ENCODE measurements around the gene VPS50.
A peak's percentile ranks its signal among the peaks of the same experiment; 100 is the strongest.

Gene VPS50, protein sequence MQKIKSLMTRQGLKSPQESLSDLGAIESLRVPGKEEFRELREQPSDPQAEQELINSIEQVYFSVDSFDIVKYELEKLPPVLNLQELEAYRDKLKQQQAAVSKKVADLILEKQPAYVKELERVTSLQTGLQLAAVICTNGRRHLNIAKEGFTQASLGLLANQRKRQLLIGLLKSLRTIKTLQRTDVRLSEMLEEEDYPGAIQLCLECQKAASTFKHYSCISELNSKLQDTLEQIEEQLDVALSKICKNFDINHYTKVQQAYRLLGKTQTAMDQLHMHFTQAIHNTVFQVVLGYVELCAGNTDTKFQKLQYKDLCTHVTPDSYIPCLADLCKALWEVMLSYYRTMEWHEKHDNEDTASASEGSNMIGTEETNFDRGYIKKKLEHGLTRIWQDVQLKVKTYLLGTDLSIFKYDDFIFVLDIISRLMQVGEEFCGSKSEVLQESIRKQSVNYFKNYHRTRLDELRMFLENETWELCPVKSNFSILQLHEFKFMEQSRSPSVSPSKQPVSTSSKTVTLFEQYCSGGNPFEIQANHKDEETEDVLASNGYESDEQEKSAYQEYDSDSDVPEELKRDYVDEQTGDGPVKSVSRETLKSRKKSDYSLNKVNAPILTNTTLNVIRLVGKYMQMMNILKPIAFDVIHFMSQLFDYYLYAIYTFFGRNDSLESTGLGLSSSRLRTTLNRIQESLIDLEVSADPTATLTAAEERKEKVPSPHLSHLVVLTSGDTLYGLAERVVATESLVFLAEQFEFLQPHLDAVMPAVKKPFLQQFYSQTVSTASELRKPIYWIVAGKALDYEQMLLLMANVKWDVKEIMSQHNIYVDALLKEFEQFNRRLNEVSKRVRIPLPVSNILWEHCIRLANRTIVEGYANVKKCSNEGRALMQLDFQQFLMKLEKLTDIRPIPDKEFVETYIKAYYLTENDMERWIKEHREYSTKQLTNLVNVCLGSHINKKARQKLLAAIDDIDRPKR

DNA sequence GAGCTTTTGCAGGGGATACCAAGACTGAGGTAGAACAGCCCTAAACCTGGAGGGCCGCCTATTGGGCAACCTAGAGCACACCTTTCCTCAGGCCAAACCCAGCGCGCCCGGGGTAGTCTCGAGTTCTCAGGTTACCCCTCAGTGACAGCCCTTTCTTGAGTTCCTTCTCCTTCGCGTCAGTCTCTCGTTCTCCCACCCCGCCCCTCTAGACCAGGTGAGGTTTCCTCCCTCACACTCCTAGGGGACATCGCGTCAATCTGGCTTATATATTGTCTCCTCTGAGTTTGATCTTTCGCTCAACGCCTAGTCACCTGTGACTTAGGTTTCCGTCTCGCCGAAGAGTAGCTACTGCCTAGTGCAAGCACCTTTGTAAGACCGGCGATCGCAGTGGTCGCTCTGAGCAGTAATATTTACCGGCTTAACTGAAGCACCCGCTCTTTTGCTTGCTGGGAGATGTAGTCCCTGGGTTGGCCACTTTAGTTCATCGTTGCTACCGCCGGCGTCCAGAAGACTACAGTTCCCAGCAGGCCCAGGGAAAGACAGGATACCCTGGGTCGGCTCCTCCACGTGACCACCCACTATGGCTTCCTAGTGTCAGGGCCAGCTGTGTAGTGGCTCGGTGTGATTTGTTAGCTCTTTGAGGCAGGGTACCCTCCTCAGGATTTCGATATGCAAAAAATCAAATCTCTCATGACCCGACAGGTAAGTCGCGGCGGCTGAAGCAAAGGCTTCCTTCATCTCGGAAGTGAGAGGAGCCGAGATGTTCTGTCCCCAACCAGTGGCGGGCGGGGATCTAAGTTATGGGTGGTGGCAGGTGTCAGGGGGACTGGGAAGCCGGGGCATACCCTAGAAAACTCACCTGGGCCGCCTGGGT is at the start of gene VPS50:
Gene VPS50 (plus strand): TSS at position 568 of the 874 bp plus-strand sequence. CDS start 102 bp downstream, at position 670.
- DNase-seq: peak; percentile 98

DNA sequence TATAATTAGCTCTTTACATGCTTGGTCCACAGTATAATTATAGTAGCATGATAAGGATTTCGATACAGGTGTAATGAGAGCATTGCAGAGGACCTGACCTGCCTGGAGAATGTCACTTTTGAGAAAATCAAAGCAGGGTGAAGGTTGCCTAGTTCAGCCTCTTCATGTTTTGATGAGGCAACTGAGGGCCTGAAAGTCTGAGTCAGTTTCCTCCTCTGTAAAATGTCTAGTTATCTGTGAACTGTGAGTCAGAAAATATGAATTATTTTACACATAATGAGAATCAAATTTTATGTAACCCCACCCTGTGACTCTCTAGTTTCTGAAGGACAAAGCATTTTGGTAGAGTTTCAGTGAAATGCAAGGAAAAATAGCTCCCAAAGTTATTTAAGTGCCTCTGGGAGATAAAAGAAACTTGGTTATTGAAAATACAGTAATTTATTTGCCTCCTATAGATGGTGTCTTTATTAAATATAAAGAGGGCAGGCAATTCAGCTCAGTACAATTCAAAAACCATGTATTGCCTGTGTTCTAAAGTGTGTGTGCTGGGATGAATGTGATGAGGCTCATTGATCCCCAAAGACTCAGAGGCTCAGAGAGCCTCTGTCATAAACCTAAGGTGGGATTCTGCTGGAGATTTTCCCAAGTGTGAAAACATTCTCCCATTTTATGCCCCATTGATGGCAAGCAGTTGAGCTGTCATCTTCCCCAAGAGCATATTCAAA is 46.7 kb upstream of the VPS50 start:
- DNase-seq: no peak

DNA sequence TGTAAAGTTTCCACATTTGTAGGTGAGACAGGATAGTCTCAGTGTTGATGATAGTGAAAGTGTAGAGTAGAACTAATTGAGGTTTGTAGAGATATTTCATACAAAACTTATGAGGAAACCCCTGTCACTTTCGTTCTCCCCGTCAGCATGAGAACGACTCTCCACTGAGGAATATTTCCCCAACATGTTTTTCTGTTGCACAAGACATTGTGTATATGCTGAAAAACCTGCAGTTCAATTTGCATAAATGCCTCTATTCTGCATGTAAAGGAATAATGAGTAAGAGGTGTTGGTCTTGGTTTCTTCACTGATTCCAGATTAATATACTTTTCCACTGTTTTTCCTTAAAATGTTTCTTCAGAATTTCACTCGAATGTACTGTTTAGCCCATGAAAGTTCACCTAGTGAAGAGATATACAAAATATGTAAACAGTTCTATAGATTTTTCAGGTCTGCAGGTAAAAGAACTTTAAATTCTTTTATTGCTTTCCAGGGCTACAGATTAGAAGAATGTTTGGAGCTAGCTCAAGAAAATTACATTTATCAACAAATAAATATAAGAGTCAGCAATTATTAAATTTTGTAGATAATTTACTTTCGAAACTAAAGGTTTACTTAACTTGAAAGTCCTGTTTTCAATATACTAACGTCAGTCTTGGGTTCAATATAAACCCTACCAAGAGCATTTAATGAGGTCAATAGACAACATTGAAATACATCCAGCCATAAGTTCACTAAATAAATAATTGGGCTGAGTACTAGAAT is 43.1 kb upstream of the VPS50 start:
- DNase-seq: no peak

GRCh38 chr7:93194386-93194785 is 37.8 kb upstream of the VPS50 start:
- no peak for DNase-seq

- DNase-seq: no peak
Measured at GRCh38 chr7:93196336-93196735, 35.8 kb upstream of the VPS50 start.

GRCh38 chr7:93198472-93198871 is 33.7 kb upstream of the VPS50 start:
- no peak for DNase-seq

GRCh38 chr7:93202594-93203250 is 29.4 kb upstream of the VPS50 start:
- peak; percentile 55 for DNase-seq

DNA sequence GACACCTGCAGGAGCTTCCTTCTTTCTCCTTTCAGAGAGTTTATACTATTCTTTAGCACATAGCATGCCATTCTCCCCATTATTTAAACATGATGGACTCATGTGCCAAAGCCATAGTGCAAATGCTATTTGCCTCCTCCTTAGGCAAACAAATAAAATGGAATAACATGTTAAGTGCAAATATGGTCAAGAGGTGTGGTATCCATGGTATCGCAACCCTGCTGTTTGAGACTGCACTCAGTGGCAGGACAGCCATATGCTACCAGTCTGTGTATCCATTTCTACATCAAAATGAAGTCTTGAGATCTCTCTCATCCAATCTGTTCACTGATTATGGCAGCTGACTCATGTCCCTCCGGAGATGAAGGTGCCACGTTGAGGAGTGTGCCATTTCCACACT is 28.7 kb upstream of the VPS50 start:
- DNase-seq: peak; percentile 95

DNA sequence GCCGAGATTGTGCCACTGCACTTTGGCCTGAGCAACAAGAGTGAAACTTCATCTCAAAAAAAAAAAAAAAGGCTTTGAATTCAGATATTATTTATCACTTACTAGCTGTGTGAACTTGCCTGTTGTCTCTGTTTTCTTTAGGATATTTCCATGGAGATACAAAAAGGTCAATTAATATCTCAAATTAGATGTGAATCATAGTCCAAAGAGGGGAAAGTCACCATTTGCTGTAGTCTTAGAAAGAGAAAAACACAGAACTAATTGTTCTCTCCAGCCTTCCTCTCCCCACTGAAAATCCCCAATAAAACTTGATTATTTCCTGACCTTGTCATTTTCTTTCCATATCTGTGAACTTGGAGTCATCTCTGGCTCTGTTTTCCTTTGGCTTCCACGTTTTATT is 27.1 kb upstream of the VPS50 start:
- DNase-seq: no peak

DNA sequence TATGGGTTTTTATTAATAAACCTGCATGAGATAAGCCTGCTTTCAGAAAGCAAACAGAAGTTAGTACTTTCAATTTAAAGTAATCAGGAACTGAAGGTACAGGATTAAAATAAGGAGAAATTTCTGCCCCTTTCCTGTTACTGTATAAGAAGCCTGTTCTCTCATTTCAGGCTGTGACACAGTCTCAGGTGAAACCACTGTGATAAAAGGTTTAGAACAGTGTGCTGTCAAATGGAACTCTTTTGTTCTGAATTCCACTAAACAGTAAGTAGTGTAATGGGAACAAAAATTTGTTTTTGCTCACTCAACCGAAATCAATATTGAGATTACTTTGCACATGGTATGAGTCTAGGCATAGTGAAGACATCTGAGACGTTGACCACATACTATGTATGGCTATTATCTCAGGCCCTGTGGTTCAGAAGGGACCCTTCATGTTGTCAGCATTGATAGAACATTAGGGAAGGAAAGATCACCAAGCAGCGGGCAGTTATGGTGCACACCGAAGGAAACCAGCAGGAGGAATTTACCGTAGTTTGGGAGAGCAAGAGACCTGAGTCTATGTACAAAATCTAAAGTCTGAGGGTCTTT is 20.8 kb upstream of the VPS50 start:
- no peak for DNase-seq

- peak; percentile 75 for DNase-seq
Measured at GRCh38 chr7:93212881-93213280, 19.3 kb upstream of the VPS50 start.

DNA sequence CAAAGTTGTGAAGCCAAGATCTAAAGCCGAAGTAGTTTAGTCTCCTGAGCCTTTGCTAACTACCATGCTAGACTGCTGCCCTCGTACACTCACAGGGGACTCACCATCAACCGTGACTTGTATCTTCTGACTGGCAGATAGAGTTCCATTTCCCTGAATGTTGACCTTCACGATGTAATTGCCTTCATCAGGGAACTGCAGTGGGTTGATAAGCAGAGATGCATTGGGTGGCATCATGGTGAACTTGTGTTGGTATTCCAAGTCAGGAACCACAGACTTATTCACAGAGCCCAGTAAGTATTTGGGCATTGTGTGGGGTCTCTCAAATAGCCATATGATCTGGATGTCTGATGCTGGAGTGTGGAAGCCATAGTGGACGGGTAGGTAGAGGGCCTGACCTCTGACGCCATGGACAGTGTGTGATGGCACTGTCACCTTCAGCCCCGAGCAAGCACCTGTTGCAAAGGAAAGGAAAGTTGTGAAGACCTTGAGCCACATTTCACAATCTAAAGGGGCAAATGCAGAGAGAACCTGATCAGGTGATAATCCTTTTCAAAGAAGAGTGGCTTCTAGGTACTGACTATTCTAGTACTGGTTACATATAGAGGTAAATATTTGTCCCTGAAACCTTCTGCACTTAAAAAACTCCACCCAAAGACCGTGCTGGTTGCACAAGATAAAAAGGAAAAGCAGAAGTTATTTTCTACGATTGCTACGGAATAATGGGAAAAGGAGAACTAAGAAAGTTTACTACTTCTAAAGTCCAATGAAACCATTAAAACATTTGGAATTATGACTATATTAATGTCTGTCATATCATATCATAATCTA is 13.0 kb upstream of the VPS50 start:
- no peak for DNase-seq

GRCh38 chr7:93219868-93220267 is 12.3 kb upstream of the VPS50 start:
- DNase-seq: no peak

DNA sequence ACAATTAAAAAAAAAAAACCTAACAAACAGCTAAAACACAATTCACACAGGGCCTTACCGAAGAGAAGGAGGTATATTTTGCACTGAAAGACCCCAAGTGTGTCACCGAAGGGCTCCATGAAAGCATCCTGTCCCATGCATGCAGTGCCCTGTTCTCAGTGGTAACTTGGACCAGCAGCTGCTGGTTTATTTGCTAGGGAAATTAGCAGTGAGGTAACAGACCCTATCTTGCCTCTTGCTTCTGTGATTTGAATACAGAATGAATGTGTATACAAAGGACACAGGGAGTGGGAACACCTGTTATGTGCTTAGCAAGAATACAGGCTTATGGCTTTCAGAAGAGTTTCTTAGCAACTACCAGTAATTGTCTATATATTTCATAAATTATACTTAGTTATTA is 5.9 kb upstream of the VPS50 start, which contains the start of gene HEPACAM2:
Gene HEPACAM2 (minus strand): TSS at position 160 of the 400 bp plus-strand sequence.
- DNase-seq: peak; percentile 94

- DNase-seq: peak; percentile 91
Measured at GRCh38 chr7:93228302-93228701, 3.9 kb upstream of the VPS50 start.

GRCh38 chr7:93231259-93231658 is 907 bp upstream of the VPS50 start:
- DNase-seq: no peak

GRCh38 chr7:93232673-93233018 is 480 bp downstream of the VPS50 start:
- no peak for DNase-seq

DNA sequence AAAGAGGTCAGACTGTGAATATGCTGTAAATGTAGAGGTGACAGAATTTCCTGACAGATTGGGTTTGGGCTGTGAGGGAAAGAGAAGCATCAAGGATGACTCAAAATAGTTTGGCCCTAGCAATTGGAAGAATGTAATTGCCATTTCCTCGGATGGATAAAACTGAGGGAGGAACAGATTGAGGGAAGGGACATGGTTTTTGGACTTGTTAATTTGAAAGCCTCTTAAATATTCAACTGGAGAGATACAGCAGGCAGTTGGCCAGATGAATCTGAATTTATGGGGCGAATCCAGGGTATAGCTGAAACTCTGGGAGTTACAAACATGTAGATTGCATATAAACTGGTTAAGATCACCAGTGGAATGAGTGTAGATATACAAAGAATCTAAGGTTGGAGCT is 3.4 kb downstream of the VPS50 start:
- DNase-seq: no peak

DNA sequence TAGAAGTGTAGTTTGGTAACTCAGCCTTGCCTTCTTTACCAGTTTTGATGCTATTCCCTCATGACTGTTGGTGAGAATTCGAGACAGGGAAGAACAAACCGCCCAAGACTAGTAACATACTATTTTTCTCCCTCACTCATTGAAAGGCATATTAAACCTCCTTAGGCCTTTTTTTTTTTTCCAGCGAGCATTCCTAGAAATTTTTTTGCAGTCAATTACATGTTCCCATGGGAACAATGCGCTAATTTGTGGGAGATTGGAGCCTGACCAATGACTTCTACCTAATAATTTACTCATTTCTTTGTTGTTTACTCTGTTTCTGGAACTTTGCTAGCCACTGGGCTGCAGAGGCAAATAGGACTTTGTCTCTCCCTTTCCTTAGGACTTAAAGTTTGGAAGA is 6.0 kb downstream of the VPS50 start:
- no peak for DNase-seq

All from NCI-H748 treated with DMSO at 0.1 percent for 48 hours (cell line).